Nephron (organoid): ENCODE results near the gene ALG9.

Experiments
- H3K27ac Mint-ChIP-seq, 3 experiments: 2 replicates each; pipeline ENCODE4 v1.8.0; 2020; ENCODE audit warnings: mixed read lengths in 3 of 3, mild to moderate bottlenecking in 2 of 3, moderate library complexity in 1 of 3
- H3K27me3 Mint-ChIP-seq: 2 replicates; pipeline ENCODE4 v1.8.0; 2021; ENCODE audit warnings: low read depth, mild to moderate bottlenecking, moderate library complexity, mixed read lengths
- H3K36me3 Mint-ChIP-seq: 2 replicates; pipeline ENCODE4 v1.8.0; 2020; ENCODE audit warnings: low read depth, mixed read lengths
- H3K4me1 Mint-ChIP-seq: 2 replicates; pipeline ENCODE4 v1.8.0; 2020; ENCODE audit warnings: mixed read lengths
- H3K4me3 Mint-ChIP-seq, 3 experiments: 2 replicates each; pipeline ENCODE4 v1.8.0; 2020; ENCODE audit warnings: mild to moderate bottlenecking in 3 of 3, mixed read lengths in 3 of 3, moderate library complexity in 2 of 3
- H3K9me3 Mint-ChIP-seq: 2 replicates; pipeline ENCODE4 v1.8.0; 2020; ENCODE audit warnings: mixed read lengths
- TF ChIP-seq, protein P1 (sequence below), 3 experiments: fragments of 200-600 bp; sonication (generic); IDR thresholded peaks; one replicate each; pipeline ENCODE4 v1.5.0; 2021; ENCODE audit warnings: antibody characterized with exemption in 3 of 3; ENCODE audit not compliant: unreplicated experiment in 3 of 3

The ALG9 gene

GRCh38 chr11:111819829-111820237 lies 51.5 kb downstream of the ALG9 start:
- TF ChIP-seq, protein P1, sequence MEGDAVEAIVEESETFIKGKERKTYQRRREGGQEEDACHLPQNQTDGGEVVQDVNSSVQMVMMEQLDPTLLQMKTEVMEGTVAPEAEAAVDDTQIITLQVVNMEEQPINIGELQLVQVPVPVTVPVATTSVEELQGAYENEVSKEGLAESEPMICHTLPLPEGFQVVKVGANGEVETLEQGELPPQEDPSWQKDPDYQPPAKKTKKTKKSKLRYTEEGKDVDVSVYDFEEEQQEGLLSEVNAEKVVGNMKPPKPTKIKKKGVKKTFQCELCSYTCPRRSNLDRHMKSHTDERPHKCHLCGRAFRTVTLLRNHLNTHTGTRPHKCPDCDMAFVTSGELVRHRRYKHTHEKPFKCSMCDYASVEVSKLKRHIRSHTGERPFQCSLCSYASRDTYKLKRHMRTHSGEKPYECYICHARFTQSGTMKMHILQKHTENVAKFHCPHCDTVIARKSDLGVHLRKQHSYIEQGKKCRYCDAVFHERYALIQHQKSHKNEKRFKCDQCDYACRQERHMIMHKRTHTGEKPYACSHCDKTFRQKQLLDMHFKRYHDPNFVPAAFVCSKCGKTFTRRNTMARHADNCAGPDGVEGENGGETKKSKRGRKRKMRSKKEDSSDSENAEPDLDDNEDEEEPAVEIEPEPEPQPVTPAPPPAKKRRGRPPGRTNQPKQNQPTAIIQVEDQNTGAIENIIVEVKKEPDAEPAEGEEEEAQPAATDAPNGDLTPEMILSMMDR (IDR thresholded peaks at IDR 0.05; ENCODE audit: unreplicated experiment in 3 of 3) = no peak
- Mint-ChIP-seq H3K27me3 (no peaks in the 10 kb centered on the region), H3K4me1 (peaks cover 20% of the 10 kb centered on the region), H3K27ac (peak overlapping the region; percentile 25 to 48 (median 46)), H3K4me3 (no peak overlapping the region), H3K9me3 (no peaks in the 10 kb centered on the region), H3K36me3 (peaks cover 25% of the 10 kb centered on the region)

- Mint-ChIP-seq H3K27me3 (no peaks in the 10 kb centered on the region), H3K36me3 (peaks cover 28% of the 10 kb centered on the region), H3K4me1 (peaks cover 25% of the 10 kb centered on the region), H3K9me3 (no peaks in the 10 kb centered on the region), H3K27ac (peak overlapping the region; percentile 25 to 48 (median 46)), H3K4me3 (no peak overlapping the region)
- TF ChIP-seq, protein P1 (IDR thresholded peaks at IDR 0.05; ENCODE audit: unreplicated experiment in 3 of 3) = no peak
Measured at GRCh38 chr11:111819161-111819828, 52.1 kb downstream of the ALG9 start.

DNA sequence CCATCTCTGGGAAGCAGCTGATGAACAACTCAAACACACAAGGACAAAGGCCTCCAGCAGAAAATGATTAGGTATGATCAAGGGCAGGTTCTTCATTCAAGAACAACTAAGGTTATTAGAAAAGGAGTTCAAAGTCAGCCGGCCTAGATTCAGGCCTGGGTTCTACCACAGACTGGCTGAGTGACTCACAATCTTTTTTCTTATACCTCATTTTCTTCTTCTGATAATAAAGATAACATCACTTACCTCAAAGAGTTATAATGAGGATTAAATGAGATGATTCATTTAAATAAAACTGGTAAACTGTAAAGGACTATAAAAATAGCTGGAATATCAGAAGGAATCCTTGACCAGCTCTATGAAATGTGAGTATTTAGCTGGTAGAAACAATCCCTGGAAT lies 55.9 kb downstream of the ALG9 start:
- no peak overlapping the region for H3K4me3 Mint-ChIP-seq
- H3K27me3 Mint-ChIP-seq = no peaks in the 10 kb centered on the region
- no peaks in the 10 kb centered on the region for H3K9me3 Mint-ChIP-seq

GRCh38 chr11:111814557-111815320 lies 56.6 kb downstream of the ALG9 start:
- Mint-ChIP-seq H3K4me1 (peaks cover 18% of the 10 kb centered on the region), H3K36me3 (peaks cover 36% of the 10 kb centered on the region), H3K27ac (peak overlapping the region in 2 of 3 experiments; percentile 12 to 26), H3K9me3 (no peaks in the 10 kb centered on the region), H3K4me3 (no peak overlapping the region), H3K27me3 (no peaks in the 10 kb centered on the region)
- TF ChIP-seq, protein P1 (IDR thresholded peaks at IDR 0.05; ENCODE audit: unreplicated experiment in 3 of 3) = no peak

More for the DNA sequence above, 55.9 kb downstream of the ALG9 start:
- TF ChIP-seq, protein P1 (IDR thresholded peaks at IDR 0.05; ENCODE audit: unreplicated experiment in 3 of 3) = no peak
- H3K27ac Mint-ChIP-seq = no peak overlapping the region
- peaks cover 25% of the 10 kb centered on the region for H3K4me1 Mint-ChIP-seq
- peaks cover 39% of the 10 kb centered on the region for H3K36me3 Mint-ChIP-seq

GRCh38 chr11:111814106-111814505 lies 57.3 kb downstream of the ALG9 start:
- no peaks in the 10 kb centered on the region for H3K9me3 Mint-ChIP-seq
- peaks cover 12% of the 10 kb centered on the region for H3K4me1 Mint-ChIP-seq
- H3K36me3 Mint-ChIP-seq = peaks cover 39% of the 10 kb centered on the region
- TF ChIP-seq, protein P1 (IDR thresholded peaks at IDR 0.05; ENCODE audit: unreplicated experiment in 3 of 3) = no peak
- H3K27me3 Mint-ChIP-seq = no peaks in the 10 kb centered on the region
- H3K27ac Mint-ChIP-seq = peak overlapping the region in 2 of 3 experiments; percentile 12 to 26
- H3K4me3 Mint-ChIP-seq = no peak overlapping the region
